ENCODE measurements around the gene AP2A2.

The AP2A2 gene

GRCh38 chr11:1017269-1018005 lies 91.8 kb downstream of the AP2A2 start:
- peak; percentile 9 for DNase-seq

DNA sequence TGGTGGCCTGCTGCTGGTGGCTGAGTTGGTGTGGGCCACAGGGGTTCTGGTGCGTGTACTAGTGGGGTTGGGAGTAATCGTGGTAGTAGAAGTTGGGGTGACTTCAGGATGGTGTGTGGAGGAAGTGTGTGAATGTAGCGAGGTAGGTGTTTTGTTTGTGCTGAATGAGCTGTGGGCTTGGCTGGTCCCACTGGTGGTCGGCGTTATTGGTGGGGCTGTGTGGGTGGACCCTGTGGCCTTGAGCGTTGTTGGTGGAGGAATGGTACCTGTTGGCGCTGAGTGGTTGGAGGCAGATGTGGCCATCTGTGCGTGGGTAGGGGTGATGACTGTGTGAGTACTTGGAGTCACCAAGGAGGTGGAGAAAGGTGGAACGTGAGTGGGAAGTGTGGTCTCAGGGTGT lies 92.4 kb downstream of the AP2A2 start:
- DNase-seq, result no peak

- DNase-seq, result no peak
Measured at GRCh38 chr11:1019321-1019910, 93.7 kb downstream of the AP2A2 start.

GRCh38 chr11:1020211-1020905 lies 94.7 kb downstream of the AP2A2 start:
- DNase-seq, result no peak

DNA sequence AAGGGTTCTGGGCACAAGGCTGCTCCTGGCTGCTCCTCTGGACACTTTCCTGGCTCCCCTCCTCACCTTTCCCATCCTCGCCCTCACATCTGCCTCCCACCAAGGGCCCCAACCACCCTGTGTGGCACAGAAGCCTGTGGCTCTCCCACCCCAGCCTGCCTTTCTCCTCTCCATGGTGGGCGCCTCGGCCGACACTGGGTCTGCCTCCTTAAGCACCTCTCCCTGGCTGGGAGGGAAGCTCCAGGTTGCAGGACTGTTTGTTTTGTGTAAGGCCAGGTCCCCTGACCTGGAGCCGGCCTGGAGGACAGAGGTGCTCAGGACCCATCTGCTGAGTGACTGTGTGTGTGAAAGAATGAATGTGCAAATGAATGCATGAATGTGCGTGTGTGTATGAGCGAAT lies 96.7 kb downstream of the AP2A2 start:
- DNase-seq, result no peak

GRCh38 chr11:1022908-1023810 lies 97.5 kb downstream of the AP2A2 start:
- DNase-seq, result no peak

GRCh38 chr11:1023811-1024596 lies 98.3 kb downstream of the AP2A2 start:
- no peak for DNase-seq

DNA sequence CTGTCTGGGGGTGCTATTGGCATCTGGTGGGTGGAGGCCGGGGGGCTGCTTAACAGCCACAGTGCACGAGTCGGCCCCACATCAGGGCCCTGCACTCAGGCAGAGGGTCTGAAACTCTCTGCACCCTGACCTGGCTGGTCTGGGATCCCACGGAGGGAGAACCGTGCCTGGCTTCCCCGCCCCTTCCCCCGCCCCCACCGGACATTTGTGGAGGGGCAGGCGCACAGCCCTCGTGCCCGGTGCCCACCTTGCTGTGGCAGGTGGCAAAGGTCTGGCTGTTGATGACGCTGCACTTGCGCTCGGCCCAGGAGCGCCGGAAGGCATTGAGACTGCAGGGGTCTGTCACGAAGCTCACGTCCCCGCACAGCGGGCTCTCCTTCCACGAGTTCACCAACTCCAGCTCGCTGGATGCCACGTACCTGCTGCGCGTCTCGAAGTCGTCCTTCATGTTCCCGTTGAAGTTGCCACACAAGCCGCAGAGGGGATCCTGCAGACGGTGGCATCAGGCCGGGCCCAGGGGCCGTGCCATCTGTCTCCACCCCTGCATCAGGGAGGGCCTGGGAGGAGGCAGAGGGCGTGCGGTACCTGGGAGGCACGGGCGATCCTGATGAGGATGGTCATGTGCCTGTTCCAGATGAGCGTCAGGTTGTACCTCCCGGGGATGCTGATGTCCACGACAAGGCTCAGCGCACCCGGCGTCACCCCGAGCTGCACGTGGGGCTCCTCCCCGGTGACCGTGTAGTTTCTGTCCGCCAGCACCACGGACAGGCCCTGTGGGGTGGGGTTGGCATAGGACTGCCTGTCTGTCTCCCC lies 99.1 kb downstream of the AP2A2 start:
- no peak for DNase-seq

- no peak for DNase-seq
Measured at GRCh38 chr11:1025410-1026162, 99.9 kb downstream of the AP2A2 start.

- DNase-seq, result no peak
Measured at GRCh38 chr11:1026163-1026450, 100.4 kb downstream of the AP2A2 start.

DNA sequence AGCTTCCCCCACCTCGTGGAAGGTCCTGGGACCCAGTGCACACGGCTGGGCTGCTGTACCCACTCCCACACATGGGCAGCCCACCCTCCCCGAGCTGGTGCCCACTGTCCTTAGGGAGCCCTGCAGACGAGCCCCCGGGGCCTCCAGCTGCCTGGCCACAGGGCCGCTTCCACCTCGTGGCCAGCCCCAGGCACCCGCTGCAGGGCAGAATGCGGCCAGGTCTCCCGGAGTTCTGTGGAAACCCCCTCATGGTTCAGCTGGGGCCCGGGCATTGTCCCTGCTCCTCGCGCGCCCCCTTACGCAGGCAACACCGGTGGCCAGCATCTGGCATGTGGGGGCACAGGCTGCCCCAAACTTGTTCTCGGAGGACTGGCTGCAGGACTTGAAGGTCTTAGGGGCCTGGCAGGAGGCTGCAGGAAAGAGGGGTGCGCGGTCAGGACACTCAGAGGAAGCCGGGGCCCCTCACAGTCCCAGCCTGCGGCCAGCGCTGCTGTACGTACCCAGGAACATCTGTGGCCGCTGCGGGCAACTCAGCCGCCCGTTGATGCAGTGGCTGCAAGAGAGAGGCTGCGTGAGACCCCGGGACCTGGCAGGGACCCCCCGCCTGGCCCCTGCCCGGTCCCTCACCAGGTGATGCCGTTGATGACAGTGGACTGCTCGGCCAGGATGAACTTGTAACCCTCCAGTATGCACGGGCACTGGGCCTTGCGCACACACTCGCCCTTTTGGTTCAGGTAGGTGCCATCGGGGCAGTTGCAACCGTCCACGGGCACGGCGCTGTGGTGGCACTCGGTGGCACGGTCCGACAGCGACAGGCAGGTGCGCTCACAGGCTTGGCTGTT lies 101.2 kb downstream of the AP2A2 start:
- no peak for DNase-seq

- no peak for DNase-seq
Measured at GRCh38 chr11:1027483-1028290, 102.0 kb downstream of the AP2A2 start.

DNA sequence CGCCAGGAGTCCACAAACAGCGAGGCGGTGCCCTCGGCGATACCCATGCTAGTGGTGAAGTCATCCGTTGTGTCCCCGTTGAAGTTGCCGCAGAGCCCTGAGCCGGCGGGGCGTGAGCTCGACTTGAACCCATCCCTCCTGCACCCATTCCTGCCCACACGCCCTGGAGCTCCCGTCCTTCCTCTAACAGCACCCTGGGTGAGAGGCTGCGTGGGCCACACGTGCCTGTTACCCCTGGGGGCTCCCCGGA lies 102.5 kb downstream of the AP2A2 start:
- no peak for DNase-seq

- DNase-seq, result no peak
Measured at GRCh38 chr11:1028616-1029015, 102.9 kb downstream of the AP2A2 start.

- no peak for DNase-seq
Measured at GRCh38 chr11:1029051-1029450, 103.4 kb downstream of the AP2A2 start.

DNA sequence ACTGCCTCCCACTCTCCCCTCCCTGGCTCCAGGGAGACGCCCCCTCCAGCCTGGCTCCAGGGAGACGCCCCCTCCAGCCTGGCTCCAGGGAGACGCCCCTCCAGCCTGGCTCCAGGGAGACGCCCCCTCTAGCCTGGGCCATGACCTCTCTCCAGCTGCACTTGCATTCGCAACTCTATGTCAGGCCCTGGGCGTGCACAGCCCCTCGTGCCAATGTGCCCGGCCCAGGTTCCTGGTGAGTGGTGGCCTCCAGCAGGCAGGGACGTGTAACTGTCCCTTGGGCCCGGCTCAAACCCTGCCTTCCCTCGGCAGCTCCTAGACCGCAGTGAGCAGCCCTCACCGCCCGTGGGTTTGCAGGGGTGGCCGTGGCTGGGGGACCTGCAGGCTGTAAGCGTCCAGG lies 104.0 kb downstream of the AP2A2 start:
- DNase-seq, result no peak

GRCh38 chr11:1030086-1030485 lies 104.4 kb downstream of the AP2A2 start:
- DNase-seq, result no peak

DNA sequence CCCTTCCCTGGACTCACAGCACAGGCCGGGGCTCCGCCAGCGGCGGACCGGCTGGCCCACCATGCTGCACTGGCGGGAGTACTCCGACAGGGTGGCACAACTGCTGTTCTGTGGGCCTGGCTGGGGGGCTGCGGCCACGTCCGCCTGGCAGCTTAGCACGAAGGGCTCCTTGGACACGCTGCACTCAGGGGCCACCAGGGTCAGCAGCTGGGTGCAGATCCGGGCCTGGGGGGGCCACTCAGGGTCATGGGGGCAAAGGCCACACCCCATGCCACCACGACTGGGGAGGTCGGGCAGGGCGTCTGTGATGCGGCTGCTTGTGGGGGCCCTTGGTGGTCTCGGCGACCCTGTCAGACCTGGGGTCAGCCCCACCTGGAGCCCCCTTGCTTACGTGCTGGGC lies 104.9 kb downstream of the AP2A2 start:
- DNase-seq, result no peak

DNA sequence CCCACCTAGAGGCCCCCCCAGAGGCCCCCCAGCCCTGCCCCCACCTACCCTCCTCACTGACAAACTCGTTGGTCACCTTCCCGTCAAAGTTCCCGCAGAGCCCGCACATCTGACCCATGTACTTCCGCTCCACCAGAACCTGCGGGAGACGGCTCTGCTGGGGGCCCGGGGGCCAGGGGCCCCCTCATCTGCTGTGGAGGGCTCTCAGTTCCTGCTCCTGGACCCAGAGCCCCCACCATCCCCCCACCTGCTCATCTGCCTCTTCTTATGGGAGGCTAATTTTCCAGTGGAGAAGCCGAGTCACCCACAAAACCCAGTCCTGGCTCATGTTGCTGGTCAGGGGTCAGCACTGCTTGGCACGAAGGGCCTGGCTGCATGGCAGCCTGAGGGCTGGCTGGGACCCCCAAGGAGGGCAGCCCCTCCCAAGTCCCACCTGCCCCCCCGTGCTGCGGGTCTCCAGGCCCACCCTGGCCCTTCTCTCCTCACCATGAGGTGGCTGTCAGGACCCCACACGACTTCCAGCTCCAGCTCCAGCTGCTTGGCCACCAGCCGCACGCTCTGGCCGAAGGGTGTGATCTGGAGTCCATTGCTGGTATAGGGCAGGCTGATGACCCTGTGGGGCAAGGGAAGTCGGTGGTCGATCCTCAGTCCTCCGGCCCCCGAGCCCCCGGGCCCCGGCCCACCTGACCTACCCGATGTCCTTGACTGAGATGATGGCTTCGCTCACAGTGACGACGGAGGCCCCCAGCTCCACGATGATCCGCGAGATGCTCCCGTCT lies 105.6 kb downstream of the AP2A2 start:
- DNase-seq, result no peak

Measured in fibroblast of skin of right biceps (primary cell).